Activated CD4-positive, alpha-beta T cell treated with anti-CD3 and anti-CD28 coated beads, Interleukin-2, Interleukin-4, amounts not matched to agents 100 ng/mL and 50 ng/mL, durations not matched to agents 16 hours and 8 hours (primary cell): ENCODE measurements around the gene ETV4.
A peak's percentile ranks its signal among the peaks of the same experiment; 100 is the strongest.

Experiments used
- DNase-seq: peaks from one replicate; pipeline ENCODE4 v3.0.0-alpha.2; 2020; ENCODE audit warnings: low spot score

The ETV4 gene

GRCh38 chr17:43543771-43544575, 2.2 kb downstream of the ETV4 start:
- no peak for DNase-seq

DNA sequence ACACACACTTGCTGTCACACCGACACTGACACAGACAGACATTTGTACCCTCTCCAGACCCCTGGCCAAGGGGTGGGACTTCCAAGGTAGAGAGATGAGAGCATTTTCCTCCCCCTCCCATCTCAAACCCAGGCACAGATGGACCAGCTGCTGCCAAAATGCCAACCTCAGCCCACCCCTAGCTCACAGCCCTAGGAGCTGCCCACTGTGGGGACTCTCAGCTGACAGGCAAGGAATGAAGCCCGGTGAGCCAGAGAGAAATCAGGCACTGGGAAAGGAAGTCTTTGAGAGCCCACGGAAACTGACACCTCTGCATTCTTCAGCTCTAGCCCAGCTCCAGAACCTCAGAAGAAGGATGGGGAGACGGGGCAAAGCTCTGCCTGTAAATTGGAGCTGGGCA, 2.8 kb downstream of the ETV4 start:
- no peak for DNase-seq

GRCh38 chr17:43542859-43543258, 3.3 kb downstream of the ETV4 start:
- DNase-seq = no peak

- DNase-seq = no peak
Observed at GRCh38 chr17:43540821-43541674, 5.1 kb downstream of the ETV4 start.

- no peak for DNase-seq
Observed at GRCh38 chr17:43536236-43536992, 9.7 kb downstream of the ETV4 start.

GRCh38 chr17:43534909-43535308, 11.2 kb downstream of the ETV4 start:
- no peak for DNase-seq

DNA sequence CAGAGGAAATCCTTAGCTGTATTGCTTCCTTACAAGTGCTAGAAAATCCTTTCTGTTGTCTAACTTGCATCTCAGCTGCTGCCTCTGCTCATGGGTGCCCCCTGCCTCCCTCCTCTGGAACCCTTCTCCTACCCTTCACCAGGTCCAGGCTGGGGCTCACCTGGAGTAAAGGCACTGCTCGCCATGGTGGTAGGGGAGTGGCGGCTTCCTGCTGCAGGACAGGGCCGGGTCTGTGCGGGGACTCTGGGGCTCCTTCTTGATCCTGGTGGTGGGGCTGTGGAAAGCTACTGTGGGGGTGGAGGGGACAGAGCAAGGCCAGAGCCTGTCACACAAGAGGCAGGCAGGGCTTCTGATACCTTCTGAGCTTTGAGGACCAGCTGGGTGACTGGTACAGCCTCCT, 12.4 kb downstream of the ETV4 start:
- no peak for DNase-seq

- no peak for DNase-seq
Observed at GRCh38 chr17:43532581-43532980, 13.6 kb downstream of the ETV4 start.

- no peak for DNase-seq
Observed at GRCh38 chr17:43531955-43532354, 14.2 kb downstream of the ETV4 start.

DNA sequence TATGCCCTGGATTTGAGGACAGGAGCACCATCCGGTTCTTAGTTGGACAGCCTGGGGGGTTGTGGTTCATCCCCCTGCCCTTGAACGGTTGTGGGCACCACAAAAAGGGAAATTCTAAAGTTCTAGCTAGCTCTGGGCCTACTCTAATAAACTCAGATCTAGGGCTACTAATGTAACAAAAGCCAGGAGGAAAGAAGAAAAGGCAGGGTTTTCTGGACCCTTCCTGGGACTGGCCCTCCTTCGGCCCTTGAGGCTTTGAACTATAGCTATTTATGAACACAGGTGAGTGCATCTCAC, 15.1 kb downstream of the ETV4 start:
- no peak for DNase-seq

DNA sequence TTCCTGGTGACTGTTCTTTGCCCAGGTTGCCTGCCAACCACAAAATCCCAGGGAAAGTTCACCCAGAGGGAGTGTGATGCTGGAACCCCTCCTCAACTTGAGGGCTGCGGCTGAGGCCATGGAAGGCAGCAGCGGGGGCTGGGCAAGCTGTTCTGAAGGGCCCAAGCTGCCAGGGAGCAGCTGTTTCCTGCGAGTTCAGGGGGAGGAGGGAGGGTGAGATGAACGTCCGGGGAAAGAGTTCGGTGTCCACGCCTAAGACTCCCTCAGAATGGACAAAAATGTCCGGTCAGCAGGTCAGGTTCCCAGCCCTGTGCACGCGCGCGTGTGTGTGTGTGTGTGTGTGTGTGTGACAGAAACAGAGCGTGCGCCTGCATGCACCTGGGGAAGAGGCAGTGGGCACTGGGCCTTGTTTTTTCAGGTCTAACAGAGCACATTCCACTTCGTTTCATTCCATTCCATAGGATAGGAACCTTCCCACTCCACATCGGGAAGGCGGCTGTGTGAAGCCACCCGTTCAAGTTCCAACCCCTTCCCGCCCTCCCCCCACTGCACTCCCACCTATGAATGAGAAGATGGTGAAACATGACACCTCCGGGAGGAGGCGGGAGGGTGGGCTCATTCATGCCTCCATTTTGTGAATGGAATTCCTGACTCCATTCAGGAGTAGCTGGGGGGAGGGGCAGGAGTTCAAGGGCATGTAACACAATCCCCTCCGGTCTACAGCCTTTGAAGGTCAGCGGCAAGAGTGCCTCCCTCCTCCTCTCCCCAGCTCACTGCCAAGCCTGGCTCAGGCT, 15.7 kb downstream of the ETV4 start:
- no peak for DNase-seq

- DNase-seq = no peak
Observed at GRCh38 chr17:43529947-43530287, 16.2 kb downstream of the ETV4 start.

DNA sequence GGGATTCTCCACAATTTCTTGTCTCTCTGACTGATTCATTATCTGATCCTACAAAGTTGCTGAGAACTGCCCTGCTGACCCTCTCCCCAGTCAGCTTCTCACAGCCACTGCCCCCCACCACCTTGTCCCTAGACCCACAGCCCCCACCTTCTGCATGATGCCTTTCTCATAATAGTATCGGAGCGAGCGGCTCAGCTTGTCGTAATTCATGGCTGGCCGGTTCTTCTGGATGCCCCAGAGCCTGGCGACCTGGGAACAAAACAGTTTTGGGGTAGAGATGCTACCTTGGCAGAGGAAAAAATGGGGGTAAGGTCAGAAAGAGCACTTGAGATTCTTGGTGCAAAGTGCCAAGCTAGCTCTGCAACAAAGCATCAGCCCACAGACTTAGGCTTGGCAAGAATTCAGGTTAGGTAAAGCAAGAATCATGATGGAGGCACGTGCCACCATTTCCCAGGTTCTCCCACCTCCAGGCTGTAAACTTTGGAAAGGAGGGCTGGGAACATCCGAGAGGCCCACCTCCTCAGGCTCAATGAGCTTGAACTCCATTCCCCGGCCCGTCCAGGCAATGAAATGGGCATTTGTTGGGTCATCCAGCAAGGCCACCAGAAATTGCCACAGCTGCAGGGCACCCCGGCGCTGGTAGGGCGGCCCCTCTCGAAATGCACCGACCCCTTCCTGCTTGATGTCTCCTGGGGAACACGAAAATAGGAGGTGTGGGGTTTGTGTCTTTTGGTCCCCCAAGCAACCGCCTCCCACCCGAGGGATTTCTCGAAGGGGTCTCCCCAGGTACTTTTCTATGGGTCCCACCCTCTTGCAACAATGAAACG, 16.9 kb downstream of the ETV4 start:
- no peak for DNase-seq

DNA sequence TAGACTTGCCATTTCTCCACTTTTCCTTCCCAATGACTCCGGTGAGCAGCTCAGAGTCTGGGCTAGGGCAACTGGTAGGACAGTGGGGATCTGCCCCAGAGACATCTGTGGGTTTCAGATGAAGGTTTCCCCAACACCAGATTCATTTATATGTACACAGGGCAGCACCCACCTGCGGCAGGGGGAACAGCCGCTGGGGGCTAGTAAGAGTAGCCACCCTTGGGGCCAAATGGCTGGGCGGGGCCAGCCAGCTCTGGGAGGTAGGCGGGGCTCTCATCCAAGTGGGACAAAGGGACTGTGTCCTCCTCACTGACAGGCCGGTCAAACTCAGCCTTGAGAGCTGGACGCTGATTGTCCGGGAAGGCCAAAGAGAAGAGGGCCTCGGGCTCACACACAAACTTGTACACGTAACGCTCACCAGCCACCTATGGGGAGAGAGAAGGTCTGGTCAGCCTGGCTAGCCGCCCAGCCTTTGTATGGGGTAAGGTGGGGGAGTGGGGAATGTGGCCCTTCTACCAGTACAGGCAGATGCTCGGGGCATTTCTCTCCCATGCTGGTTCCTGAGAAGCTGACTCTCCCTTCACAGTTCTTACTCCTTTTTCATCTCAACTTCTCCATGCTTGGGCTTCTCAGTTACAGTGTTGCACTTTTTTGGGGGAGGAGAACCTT, 17.7 kb downstream of the ETV4 start:
- no peak for DNase-seq

DNA sequence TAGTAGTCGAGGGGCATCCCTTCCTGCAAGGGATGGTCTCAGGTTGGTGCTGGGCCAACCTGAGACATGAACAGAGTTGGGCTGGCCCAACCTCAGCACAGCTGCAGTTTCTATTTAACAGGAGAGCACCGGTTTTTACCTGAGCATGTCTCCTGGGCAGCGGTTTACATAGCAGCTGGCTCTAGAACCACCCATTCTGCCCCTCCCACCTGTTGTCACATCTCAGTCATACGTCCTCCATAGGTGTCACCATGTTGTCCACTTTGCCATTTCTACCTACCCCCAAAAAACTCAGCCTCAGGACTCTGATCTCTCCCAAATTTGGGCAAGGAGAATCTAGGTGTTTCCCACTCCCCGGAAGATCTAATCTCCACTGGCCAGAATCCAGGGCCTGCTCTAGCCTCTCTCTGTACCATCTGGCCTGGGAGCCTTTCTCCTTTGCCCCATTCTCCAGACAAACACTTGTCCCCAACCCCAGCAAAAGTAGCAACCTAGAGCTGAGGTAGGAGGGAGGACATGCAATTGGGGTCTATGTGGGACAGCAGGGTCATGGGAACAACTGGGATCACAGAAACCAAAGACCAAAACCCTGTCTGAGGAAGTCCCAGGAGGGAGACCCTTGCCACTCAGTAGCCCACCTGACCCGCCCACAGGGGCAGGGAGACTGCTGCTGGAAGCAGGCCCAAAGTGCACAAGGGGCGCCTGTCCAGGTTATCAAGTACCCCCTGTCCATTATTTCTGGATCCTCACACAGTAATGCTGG, 19.1 kb downstream of the ETV4 start:
- DNase-seq = no peak

GRCh38 chr17:43524945-43525575, 21.1 kb downstream of the ETV4 start:
- DNase-seq = no peak

GRCh38 chr17:43521389-43521788, 24.8 kb downstream of the ETV4 start:
- DNase-seq = no peak

- DNase-seq = peak; percentile 81
Observed at GRCh38 chr17:43517615-43518386, 28.3 kb downstream of the ETV4 start.

- peak; percentile 6 for DNase-seq
Observed at GRCh38 chr17:43517161-43517560, 29.0 kb downstream of the ETV4 start.
